GM12878 (cell line): ENCODE results near the gene MR1. TPM values are rescaled to one million over a fixed set of nuclear protein-coding genes. Genes with fewer than 3 reads are reported as not detected.
A peak's percentile ranks its signal among the peaks of the same experiment; 100 is the strongest.

Experiments used
- FOXK2 ChIP-seq: fragments of 450-650 bp; IDR thresholded peaks from 2 replicates; pipeline ENCODE4 v1.6.1; 2017; ENCODE audit warnings: mild to moderate bottlenecking, moderate library complexity
- FOXM1 ChIP-seq: IDR thresholded peaks from 2 replicates; pipeline ENCODE4 v1.6.1; 2012; ENCODE audit warnings: low read depth, mild to moderate bottlenecking, inconsistent platforms, low read length, moderate library complexity
- HCFC1 ChIP-seq: fragments of 150-350 bp; IDR thresholded peaks from 2 replicates; pipeline ENCODE4 v1.6.1; 2014; ENCODE audit warnings: low read length
- HDAC6 ChIP-seq: fragments of 200-600 bp; sonication (generic); IDR thresholded peaks from one replicate; pipeline ENCODE4 v1.8.0; 2017; ENCODE audit warnings: antibody characterized with exemption; ENCODE audit not compliant: unreplicated experiment
- HDGF ChIP-seq: fragments of 450-650 bp; IDR thresholded peaks from 2 replicates; pipeline ENCODE4 v1.6.1; 2016; ENCODE audit warnings: antibody characterized with exemption
- IKZF2 ChIP-seq, 2 experiments: fragments of 450-650 bp; IDR thresholded peaks; 2 replicates each; pipeline ENCODE4 v1.6.1; 2017; ENCODE audit warnings: mild to moderate bottlenecking in 2 of 2, moderate library complexity in 2 of 2
- MLLT1 ChIP-seq: fragments of 450-650 bp; IDR thresholded peaks from 2 replicates; pipeline ENCODE4 v1.6.1; 2016; ENCODE audit warnings: mild to moderate bottlenecking
- PML ChIP-seq: IDR thresholded peaks from 2 replicates; pipeline ENCODE4 v1.6.1; 2012; ENCODE audit warnings: low read length, inconsistent platforms
- POU2F2 ChIP-seq: IDR thresholded peaks from 3 replicates; pipeline ENCODE4 v1.6.1; 2011; ENCODE audit warnings: low read depth, mild to moderate bottlenecking, low read length, borderline replicate concordance
- RBBP5 ChIP-seq: fragments of 200-600 bp; sonication (generic); conservative IDR thresholded peaks from 2 replicates; pipeline ENCODE4 v1.6.1; 2016
- RELA ChIP-seq: fragments of 450-650 bp; IDR thresholded peaks from 2 replicates; pipeline ENCODE4 v1.8.0; 2014; ENCODE audit warnings: borderline replicate concordance; ENCODE audit not compliant: partially characterized antibody
- TAF1 ChIP-seq: IDR thresholded peaks from 2 replicates; pipeline ENCODE4 v1.6.1; 2011; ENCODE audit warnings: mild to moderate bottlenecking, low read depth, low read length, borderline replicate concordance
- TCF12 ChIP-seq: IDR thresholded peaks from 2 replicates; pipeline ENCODE4 v1.6.1; 2011; ENCODE audit warnings: low read depth, mild to moderate bottlenecking, low read length
- USF1 ChIP-seq: IDR thresholded peaks from 2 replicates; pipeline ENCODE4 v1.6.1; 2011; ENCODE audit warnings: borderline replicate concordance, low read depth, mild to moderate bottlenecking, moderate library complexity, mixed read lengths, low read length; ENCODE audit not compliant: insufficient read depth; ENCODE audit errors: extremely low read length
- ZBTB40 ChIP-seq: fragments of 450-650 bp; IDR thresholded peaks from 2 replicates; pipeline ENCODE4 v1.6.1; 2016; ENCODE audit warnings: mild to moderate bottlenecking, moderate library complexity, borderline replicate concordance
- ZNF384 ChIP-seq: IDR thresholded peaks from 2 replicates; pipeline ENCODE4 v1.6.1; 2012; ENCODE audit warnings: low read depth, mild to moderate bottlenecking, low read length, improper control_type of control experiment, borderline replicate concordance
- polyA plus RNA-seq, 11 experiments: library from polyadenylated mRNA; depleted of rRNA in 4 of 11; unstranded in 6 of 11; stranded (reverse) in 5 of 11; fragments of >200 nt; fragmentation: Nextera tagmentation in 4 of 11; fragmentation: Illumina TruSeq in 1 of 11; extraction: Ambion mirVana in 4 of 11; extraction: Trizol in 1 of 11; gene quantifications; 1 replicate in 1 of 11; 2 replicates in 10 of 11; pipeline versions ENCODE4 v1.2.1 to v1.2.3, GENCODE V29; 2011 to 2016; ENCODE audit warnings: inconsistent platforms in 2 of 11, missing spikeins in 2 of 11, low read depth in 1 of 11
- total RNA-seq, 4 experiments: library from RNA; depleted of rRNA in 3 of 4; stranded (reverse); fragments of >200 nt in 3 of 4; fragmentation: Illumina TruSeq in 1 of 4; extraction: Trizol in 1 of 4; gene quantifications; 2 replicates each; pipeline versions ENCODE4 v1.2.1 to v1.2.3, GENCODE V29; 2013 to 2021
- TF ChIP-seq, protein P1 (sequence below): IDR thresholded peaks from 2 replicates; pipeline ENCODE4 v1.6.1; 2012; ENCODE audit warnings: low read depth, low read length, improper control_type of control experiment
- TF ChIP-seq, protein P2 (sequence below): IDR thresholded peaks from 2 replicates; pipeline ENCODE4 v1.6.1; 2011; ENCODE audit warnings: borderline replicate concordance, low read depth, mild to moderate bottlenecking, moderate library complexity, low read length; ENCODE audit not compliant: insufficient read depth, poor library complexity, severe bottlenecking
- TF ChIP-seq, protein P3 (sequence below): fragments of 450-650 bp; IDR thresholded peaks from 2 replicates; pipeline ENCODE4 v1.6.1; 2017; ENCODE audit warnings: borderline replicate concordance

The MR1 gene
- total and polyA plus RNA-seq, 10 of the 15 experiments (the other 5 are each of a cell fraction or from before 2014, with no cell fraction given) = 24.7 to 65.9 (median 30.9) TPM

GRCh38 chr1:181088079-181089016 lies 54.6 kb downstream of the MR1 start, which contains the start of gene IER5 (continued):
- TF ChIP-seq TAF1 = peak; percentile 99
- 0 out of 2 replicates have a peak, but pooled peaks have one; percentile 17 for TF ChIP-seq FOXM1
- no peak for TF ChIP-seq FOXK2
- TF ChIP-seq HCFC1 = peak; percentile 47
- TF ChIP-seq RELA = peak; percentile 69
- TF ChIP-seq IKZF2 (IDR thresholded peaks at IDR 0.05) = peak in 1 of 2 experiments; percentile 47; a peak in 2 of 4 replicates
- TF ChIP-seq, protein P1, sequence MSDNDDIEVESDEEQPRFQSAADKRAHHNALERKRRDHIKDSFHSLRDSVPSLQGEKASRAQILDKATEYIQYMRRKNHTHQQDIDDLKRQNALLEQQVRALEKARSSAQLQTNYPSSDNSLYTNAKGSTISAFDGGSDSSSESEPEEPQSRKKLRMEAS = peak; percentile 83
- no peak for TF ChIP-seq HDGF
- TF ChIP-seq, protein P2, sequence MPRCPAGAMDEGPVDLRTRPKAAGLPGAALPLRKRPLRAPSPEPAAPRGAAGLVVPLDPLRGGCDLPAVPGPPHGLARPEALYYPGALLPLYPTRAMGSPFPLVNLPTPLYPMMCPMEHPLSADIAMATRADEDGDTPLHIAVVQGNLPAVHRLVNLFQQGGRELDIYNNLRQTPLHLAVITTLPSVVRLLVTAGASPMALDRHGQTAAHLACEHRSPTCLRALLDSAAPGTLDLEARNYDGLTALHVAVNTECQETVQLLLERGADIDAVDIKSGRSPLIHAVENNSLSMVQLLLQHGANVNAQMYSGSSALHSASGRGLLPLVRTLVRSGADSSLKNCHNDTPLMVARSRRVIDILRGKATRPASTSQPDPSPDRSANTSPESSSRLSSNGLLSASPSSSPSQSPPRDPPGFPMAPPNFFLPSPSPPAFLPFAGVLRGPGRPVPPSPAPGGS = peak; percentile 62
- no peak for TF ChIP-seq RBBP5
- peak; percentile 92; the same call in 1 of the 2 replicates for TF ChIP-seq TCF12
- TF ChIP-seq, protein P3, sequence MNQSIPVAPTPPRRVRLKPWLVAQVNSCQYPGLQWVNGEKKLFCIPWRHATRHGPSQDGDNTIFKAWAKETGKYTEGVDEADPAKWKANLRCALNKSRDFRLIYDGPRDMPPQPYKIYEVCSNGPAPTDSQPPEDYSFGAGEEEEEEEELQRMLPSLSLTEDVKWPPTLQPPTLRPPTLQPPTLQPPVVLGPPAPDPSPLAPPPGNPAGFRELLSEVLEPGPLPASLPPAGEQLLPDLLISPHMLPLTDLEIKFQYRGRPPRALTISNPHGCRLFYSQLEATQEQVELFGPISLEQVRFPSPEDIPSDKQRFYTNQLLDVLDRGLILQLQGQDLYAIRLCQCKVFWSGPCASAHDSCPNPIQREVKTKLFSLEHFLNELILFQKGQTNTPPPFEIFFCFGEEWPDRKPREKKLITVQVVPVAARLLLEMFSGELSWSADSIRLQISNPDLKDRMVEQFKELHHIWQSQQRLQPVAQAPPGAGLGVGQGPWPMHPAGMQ = no peak
- TF ChIP-seq ZBTB40 = no peak
- peak; percentile 94 for TF ChIP-seq HDAC6
- peak; percentile 100 for TF ChIP-seq PML
- peak; percentile 82 for TF ChIP-seq USF1
- no peak for TF ChIP-seq ZNF384
- TF ChIP-seq MLLT1 = peak; percentile 92
- TF ChIP-seq POU2F2 = peak; percentile 100
